ENCODE data around the gene CFAP210.
"Not testable (repeated sequence)": the region's sequence is repeated elsewhere in the genome, so short reads cannot be mapped to it uniquely, and the experiment has no call there.

CFAP210 gene

DNA sequence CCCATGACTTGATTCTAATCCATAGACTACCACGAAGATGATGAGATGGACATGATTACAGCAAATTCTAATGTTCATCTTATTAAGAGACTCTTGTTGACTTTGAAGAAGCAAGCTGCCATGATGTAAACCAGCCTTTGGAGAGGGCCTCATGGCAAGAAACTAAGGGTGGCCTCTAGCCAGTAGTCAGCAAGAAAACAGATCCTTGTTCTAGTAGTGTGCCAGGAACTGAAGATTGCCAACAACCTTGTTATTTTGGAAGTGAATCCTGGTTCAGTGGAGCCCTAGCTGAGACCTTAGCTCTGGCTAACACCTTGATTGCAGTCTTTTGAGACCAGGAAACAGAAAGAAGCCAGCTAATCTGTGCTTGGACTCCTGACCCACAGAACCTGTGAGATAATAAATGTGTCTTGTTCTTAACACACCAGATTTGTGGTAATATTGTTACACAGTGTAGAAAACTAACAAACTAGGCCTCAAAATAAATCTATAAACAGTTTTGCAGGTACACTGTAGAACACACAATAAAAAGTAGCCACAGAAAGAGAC, 10.0 kb upstream of the CFAP210 start:
- no peak overlapping the region for H3K4me3 ChIP-seq (replicated peaks; ENCODE audit: low read depth, low read length)
- no peak for DNase-seq (ENCODE audit: low read depth)
- TF ChIP-seq, protein P1, sequence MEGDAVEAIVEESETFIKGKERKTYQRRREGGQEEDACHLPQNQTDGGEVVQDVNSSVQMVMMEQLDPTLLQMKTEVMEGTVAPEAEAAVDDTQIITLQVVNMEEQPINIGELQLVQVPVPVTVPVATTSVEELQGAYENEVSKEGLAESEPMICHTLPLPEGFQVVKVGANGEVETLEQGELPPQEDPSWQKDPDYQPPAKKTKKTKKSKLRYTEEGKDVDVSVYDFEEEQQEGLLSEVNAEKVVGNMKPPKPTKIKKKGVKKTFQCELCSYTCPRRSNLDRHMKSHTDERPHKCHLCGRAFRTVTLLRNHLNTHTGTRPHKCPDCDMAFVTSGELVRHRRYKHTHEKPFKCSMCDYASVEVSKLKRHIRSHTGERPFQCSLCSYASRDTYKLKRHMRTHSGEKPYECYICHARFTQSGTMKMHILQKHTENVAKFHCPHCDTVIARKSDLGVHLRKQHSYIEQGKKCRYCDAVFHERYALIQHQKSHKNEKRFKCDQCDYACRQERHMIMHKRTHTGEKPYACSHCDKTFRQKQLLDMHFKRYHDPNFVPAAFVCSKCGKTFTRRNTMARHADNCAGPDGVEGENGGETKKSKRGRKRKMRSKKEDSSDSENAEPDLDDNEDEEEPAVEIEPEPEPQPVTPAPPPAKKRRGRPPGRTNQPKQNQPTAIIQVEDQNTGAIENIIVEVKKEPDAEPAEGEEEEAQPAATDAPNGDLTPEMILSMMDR (IDR thresholded peaks at IDR 0.05; ENCODE audit: low read length, missing control alignments), result no peak

DNA sequence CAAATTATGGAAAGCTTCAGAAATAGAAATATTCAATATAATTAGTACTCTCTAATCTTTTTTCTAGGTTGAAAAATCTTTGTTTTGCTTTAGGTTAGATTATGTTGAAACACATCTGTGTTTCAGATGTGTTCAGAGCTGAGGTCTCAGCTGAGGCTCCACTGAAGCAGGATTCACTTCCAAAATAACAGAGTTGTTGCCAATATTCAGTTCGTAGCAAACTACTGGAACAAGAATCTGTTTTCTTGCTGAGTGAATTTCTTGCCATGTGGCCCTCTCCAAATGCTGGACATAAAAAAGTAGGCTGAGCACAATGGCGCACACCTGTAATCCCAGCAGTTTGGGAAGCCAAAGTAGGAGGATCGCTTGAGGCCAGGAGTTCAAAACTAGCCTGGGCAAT, 8.8 kb upstream of the CFAP210 start:
- no peak overlapping the region for H3K4me3 ChIP-seq (replicated peaks; ENCODE audit: low read depth, low read length)
- TF ChIP-seq, protein P1 (IDR thresholded peaks at IDR 0.05; ENCODE audit: low read length, missing control alignments), result no peak
- no peak for DNase-seq (ENCODE audit: low read depth)

DNA sequence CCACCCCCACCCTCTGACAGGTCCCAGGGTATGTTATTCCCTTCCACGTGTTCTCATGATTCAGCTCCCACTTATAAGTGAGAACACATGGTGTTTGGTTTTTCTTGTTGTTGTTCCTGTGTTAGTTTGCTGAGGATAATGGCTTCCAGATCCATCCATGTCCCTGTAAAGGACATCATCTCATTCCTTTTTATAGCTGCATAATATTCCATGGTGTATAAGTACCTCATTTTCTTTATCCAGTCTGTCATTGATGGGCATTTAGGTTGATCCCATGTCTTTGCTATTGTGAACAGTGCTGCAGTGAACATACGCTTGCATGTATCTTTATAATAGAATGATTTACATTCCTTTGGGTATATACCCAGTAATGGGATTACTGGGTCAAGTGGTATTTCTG, 5.0 kb upstream of the CFAP210 start:
- not testable (repeated sequence) for DNase-seq (ENCODE audit: low read depth); H3K4me3 ChIP-seq (replicated peaks; ENCODE audit: low read depth, low read length)

DNA sequence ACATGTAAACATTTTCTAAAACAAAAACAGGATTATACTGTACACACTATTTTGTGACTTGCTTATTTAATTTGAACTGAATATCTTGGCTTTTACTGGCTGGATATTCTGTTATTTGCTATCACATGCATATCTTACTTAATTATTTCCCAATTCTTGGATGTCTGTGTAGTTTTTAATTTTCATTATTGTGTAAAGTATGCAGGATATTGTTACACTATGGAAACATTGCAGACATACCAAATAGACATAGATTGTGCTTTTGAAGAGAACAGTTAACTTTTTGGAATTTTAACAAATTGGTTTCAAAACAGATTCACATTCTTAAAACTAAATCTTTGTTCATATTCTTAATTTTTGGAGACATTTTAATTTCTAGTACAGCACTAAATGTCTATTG, 2.2 kb upstream of the CFAP210 start:
- DNase-seq (ENCODE audit: low read depth), result no peak
- no peak overlapping the region for H3K4me3 ChIP-seq (replicated peaks; ENCODE audit: low read depth, low read length)
- TF ChIP-seq, protein P1 (IDR thresholded peaks at IDR 0.05; ENCODE audit: low read length, missing control alignments), result no peak

DNA sequence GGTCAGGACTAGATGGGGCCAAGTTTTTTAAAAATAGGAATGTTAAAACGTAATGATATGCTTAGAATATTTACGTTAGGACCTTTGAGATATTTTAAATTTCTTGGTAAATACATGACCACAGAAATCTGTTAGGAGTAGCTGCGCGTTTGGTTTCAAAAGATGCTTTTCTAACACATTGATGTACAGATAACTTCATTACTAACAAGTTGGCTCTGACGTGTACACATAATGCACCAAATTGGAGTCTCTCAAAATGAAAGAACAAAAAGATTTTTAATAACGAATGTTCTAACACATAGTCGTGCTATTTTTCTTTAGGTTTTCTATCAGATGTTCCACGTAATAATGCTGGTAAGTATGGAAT, 672 bp upstream of the CFAP210 start:
- peak overlapping the region; percentile 87 for H3K4me3 ChIP-seq (replicated peaks; ENCODE audit: low read depth, low read length)
- DNase-seq (ENCODE audit: low read depth), result peak; percentile 11
- TF ChIP-seq, protein P1 (IDR thresholded peaks at IDR 0.05; ENCODE audit: low read length, missing control alignments), result no peak

DNA sequence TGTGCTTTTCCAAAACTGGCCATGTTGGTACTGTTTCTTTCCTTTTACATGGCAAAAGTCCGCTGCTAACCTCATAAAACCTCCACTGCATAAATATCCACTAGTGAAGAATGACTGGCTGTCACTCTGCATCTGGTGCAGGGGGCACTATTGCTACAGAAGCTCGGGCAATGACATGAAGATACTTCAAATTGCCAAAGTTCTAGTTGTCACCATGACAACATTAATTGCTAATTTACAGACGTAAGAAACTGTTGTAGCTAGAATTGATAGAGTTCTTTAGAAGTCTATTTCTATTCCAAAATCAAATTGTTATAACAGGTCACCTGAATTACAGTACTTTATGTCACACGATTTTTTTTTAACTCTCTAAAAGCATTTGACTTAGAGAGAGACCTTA, 845 bp downstream of the CFAP210 start:
- no peak for DNase-seq (ENCODE audit: low read depth)
- no peak overlapping the region for H3K4me3 ChIP-seq (replicated peaks; ENCODE audit: low read depth, low read length)
- TF ChIP-seq, protein P1 (IDR thresholded peaks at IDR 0.05; ENCODE audit: low read length, missing control alignments), result no peak

DNA sequence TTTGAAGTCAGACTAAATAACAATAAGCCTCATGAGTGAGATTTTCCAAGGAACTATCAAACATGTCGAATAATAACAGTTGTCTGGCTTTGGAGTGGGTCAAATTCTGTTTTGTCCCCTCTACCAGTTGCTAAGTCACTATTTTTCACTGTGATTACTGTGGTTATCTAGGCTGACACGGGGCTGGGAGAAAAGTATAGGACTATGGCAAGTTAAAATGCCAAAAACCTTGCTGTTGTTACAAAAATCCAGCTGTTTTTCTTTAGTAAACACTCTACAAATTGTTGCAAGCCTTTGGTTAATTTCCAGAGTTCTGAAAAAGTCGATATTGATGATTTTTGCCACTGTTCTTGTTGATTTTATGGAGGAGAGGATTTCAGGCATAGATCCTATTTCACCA, 1.5 kb downstream of the CFAP210 start:
- no peak for DNase-seq (ENCODE audit: low read depth)
- H3K4me3 ChIP-seq (replicated peaks; ENCODE audit: low read depth, low read length), result no peak overlapping the region
- TF ChIP-seq, protein P1 (IDR thresholded peaks at IDR 0.05; ENCODE audit: low read length, missing control alignments), result no peak

Data from fibroblast of pulmonary artery (primary cell).